Heart right ventricle (tissue), 16 donors: ENCODE results near the gene SSTR3. TPM values are rescaled to one million over a fixed set of nuclear protein-coding genes. Genes with fewer than 3 reads are reported as not detected.

Experiments
- ATAC-seq, 8 donors: fragments of 200-7000 bp; cut with Tn5 transposase; one replicate each; pipeline ENCODE4 v1.9.1; 2020; ENCODE audit warnings: mild to moderate bottlenecking in 8 of 8, moderate library complexity in 8 of 8, moderate number of reproducible peaks in 1 of 8
- DNase-seq, 2 donors: peaks; one replicate each; pipeline ENCODE4 v3.0.0-alpha.2; 2020
- H3K27ac ChIP-seq, 10 donors: fragments of 200-600 bp; sonication (generic) in 2 of 10; one replicate each; pipeline versions ENCODE4 v1.5.0 to v1.8.0; 2020 to 2022; ENCODE audit warnings: mild to moderate bottlenecking in 3 of 10
- H3K27me3 ChIP-seq, 7 donors: fragments of 200-600 bp; one replicate each; pipeline ENCODE4 v1.8.0; 2021 to 2022; ENCODE audit warnings: mild to moderate bottlenecking in 2 of 7
- H3K36me3 ChIP-seq, 9 donors: fragments of 200-600 bp; sonication (generic) in 1 of 9; one replicate each; pipeline versions ENCODE4 v1.5.0 to v1.8.0; 2020 to 2022; ENCODE audit warnings: mild to moderate bottlenecking in 2 of 9
- H3K4me1 ChIP-seq, 9 donors: fragments of 200-600 bp; sonication (generic) in 1 of 9; one replicate each; pipeline versions ENCODE4 v1.5.0 to v1.8.0; 2020 to 2022; ENCODE audit warnings: mild to moderate bottlenecking in 4 of 9
- H3K4me3 ChIP-seq, 10 donors: fragments of 200-600 bp; sonication (generic) in 2 of 10; one replicate each; pipeline versions ENCODE4 v1.5.0 to v1.8.0; 2020 to 2022; ENCODE audit warnings: mild to moderate bottlenecking in 7 of 10, moderate library complexity in 2 of 10
- H3K9me3 ChIP-seq, 11 donors: fragments of 200-600 bp in 10 of 11; sonication (generic) in 2 of 11; one replicate each; pipeline versions ENCODE4 v1.5.0 to v1.8.0; 2013 to 2022; ENCODE audit warnings: mild to moderate bottlenecking in 2 of 11, control low read depth in 1 of 11, moderate library complexity in 1 of 11
- WGBS, 2 donors: extraction: QIAGEN DNeasy Blood & Tissue Kit; methylation state at CpG; one replicate each; pipeline ENCODE4 v1.1.7; 2013; ENCODE audit warnings: inconsistent platforms in 1 of 2; 5-methylcytosine and 5-hydroxymethylcytosine counted together
- intact Hi-C, 10 donors: fragments of 100-400 bp; cut with DNase I; formaldehyde crosslinking; loops; one replicate each; pipeline versions ENCODE4 v1.11.1 to v1.14.2; 2022
- long read RNA-seq, 3 donors: library from polyadenylated mRNA; unstranded; transcript quantifications; one replicate each; pipeline ENCODE4 v2.0.0, GENCODE V29; 2020 to 2021
- polyA plus RNA-seq, 2 donors: library from polyadenylated mRNA; stranded (reverse); fragments of 200-250 nt; gene quantifications; one replicate each; pipeline ENCODE4 v1.2.3, GENCODE V29; 2013
- total RNA-seq, 10 donors: library from RNA; stranded (reverse); fragmentation: NEBNext Ultra II Directional in 3 of 10; extraction: Animal tissue kit (Norgen Biotek cat#: 25700) in 3 of 10; gene quantifications; one replicate each; pipeline versions ENCODE4 v1.2.1 to v1.2.4, GENCODE V29; 2021 to 2023
- TF ChIP-seq, protein P1 (sequence below), 9 donors: fragments of 200-600 bp; sonication (generic) in 2 of 9; IDR thresholded peaks; one replicate each; pipeline versions ENCODE4 v1.5.0 to v1.8.0; 2021 to 2022; ENCODE audit warnings: antibody characterized with exemption in 9 of 9, mild to moderate bottlenecking in 5 of 9, moderate library complexity in 1 of 9
- donor health status: Arrhythmogenic right ventricular cardiomyopathy.
- donor health status: ischemic (EF 13 %, LVEDD 7.1; RV severe dilation, severe dysfunction).
- donor health status: healthy with polysubstance abuse.
- donor health status: DM: no; HTN: yes; CAD: no.
- donor health status: DM: no; HTN: no; CAD: no.
- donor health status: ischemic (EF 25% LVEDD 6.9; RV normal size, moderate dysfunction).
- donor health status: ischemic (EF 25% LVEDD 5.7; RV mildly dilated, moderate dysfunction).
- donor health status: healthy.
- donor health status: DM: yes; HTN: yes; CAD: no.
- donor health status: Ischemic cardiomyopathy.
- donor health status: ischemic (EF 35%, LVEDD 5.7; RV mildly dilated, moderate dysfunction).
- donor health status: nonischemic (EF 11% LVEDD 7.7; RV severe dilation, severe dysfunction).
- donor health status: DM: yes; HTN: yes; CAD: no.
- donor health status: PGD.
- donor health status: ischemic (EF 29% LVEDD 5.4; RV normal size, mild dysfunction).
- donor health status: nonischemic (EF 23%, LVEDD 6.1; RV moderate dilation, normal function).

SSTR3 gene
- total RNA-seq = not detected
- not detected for polyA plus RNA-seq
- long read RNA-seq, donor 1 = 0 reads
- long read RNA-seq, donor 2 = 0 reads
- long read RNA-seq, donor 3 = 0 reads

DNA sequence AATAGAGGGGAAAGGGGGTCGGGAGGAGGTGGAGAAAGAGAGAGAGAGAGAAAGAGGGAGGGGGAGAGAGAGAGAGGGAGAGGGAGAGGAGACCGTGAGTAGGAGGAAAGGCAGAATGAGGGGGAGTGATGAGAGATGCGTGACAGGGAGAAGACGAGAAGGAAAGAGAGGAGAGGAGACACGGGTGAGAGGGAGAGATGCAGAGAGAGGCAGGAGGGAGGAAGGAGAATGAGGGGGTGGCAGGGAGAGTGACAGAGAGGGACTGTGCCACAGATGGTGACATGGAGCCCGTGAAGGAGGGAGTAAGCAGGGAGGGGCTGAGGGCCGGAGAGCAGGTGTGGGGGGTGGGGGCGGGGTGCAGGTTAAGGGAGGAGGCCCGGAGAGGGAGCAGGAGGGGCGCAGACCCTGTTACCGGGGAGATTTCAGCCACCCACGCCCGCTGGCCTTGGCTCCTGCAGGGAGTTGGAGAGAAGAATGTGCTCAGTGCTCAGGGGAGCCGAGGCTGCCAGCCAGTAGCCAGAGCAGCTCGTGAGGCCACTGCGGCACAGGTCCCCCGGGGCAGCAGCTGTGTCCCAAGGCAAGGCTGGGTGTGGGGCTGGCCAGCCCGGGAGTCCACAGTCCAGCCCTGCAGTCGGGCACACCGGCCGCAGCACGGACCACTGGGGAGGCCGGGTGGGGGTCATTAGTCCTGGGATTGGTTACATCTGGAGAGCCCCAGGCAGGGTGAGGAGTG, at the start of gene SSTR3:
Gene SSTR3 (minus strand): TSS at position 304 of the 733 bp plus-strand sequence. CDS start 4,674 bp downstream, outside the sequence.
- H3K27ac ChIP-seq = no peak within 1 kb of the TSS
- DNase-seq (no peak), ATAC-seq (peak in 5 of 8 donors; percentile 28 to 53 (median 39))
- intact Hi-C loops = no loop called here
- WGBS, 2 donors = 19 to 21% methylated on average over 22 to 23 of the region's 23 CpGs
- TF ChIP-seq, protein P1, sequence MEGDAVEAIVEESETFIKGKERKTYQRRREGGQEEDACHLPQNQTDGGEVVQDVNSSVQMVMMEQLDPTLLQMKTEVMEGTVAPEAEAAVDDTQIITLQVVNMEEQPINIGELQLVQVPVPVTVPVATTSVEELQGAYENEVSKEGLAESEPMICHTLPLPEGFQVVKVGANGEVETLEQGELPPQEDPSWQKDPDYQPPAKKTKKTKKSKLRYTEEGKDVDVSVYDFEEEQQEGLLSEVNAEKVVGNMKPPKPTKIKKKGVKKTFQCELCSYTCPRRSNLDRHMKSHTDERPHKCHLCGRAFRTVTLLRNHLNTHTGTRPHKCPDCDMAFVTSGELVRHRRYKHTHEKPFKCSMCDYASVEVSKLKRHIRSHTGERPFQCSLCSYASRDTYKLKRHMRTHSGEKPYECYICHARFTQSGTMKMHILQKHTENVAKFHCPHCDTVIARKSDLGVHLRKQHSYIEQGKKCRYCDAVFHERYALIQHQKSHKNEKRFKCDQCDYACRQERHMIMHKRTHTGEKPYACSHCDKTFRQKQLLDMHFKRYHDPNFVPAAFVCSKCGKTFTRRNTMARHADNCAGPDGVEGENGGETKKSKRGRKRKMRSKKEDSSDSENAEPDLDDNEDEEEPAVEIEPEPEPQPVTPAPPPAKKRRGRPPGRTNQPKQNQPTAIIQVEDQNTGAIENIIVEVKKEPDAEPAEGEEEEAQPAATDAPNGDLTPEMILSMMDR (IDR thresholded peaks at IDR 0.05) = no peak
- H3K4me1 ChIP-seq = peaks cover 0 to 8% (median 3%) of the 10 kb centered on the region in 9 donors
- no peaks in the 10 kb centered on the region for H3K9me3 ChIP-seq
- H3K36me3 ChIP-seq = no peaks in the 10 kb centered on the region
- H3K4me3 ChIP-seq = no peak within 1 kb of the TSS
- H3K27me3 ChIP-seq = peaks cover 0 to 66% (median 37%) of the 10 kb centered on the region in 7 donors

DNA sequence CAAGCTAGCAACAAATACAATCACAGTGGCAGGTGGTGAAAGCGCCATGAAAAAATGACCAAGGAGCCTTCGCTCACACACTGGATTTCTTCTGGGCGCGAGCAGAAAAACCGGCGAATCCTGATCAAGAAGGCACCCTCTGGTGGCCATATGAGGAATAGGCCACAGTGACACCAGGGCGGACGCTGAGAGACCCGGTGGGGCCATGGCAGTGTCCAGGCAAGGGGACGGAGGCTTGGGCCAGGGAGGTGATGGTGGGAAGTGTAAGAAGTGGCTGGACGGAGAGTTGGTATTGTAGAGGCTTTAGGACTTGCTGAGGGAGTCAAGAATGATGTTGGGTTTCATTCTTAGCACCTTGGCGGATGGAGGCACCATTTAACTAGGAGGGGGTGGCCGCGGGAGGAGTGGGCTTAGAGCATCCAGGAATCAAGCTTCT, 48.6 kb upstream of the SSTR3 start:
- Histone ChIP-seq H3K36me3 (no peaks in the 10 kb centered on the region), H3K4me1 (peaks cover 0 to 21% (median 0%) of the 10 kb centered on the region in 9 donors), H3K4me3 (no peak overlapping the region), H3K9me3 (peaks cover 0 to 19% (median 10%) of the 10 kb centered on the region in 11 donors), H3K27me3 (peaks cover 0 to 75% (median 63%) of the 10 kb centered on the region in 7 donors), H3K27ac (no peak overlapping the region)
- DNase-seq (peak; percentile 36 to 50), ATAC-seq (peak in 7 of 8 donors; percentile 55 to 74 (median 66))
- intact Hi-C loops = loop anchor here in 3 of 10 donors (2.0 to 10.0 kb wide), 4 partner anchors 94 to 196 kb away; no protein-coding TSS in a partner anchor
- WGBS, 2 donors = 22 to 23% methylated on average over 14 of the region's 14 CpGs
- TF ChIP-seq, protein P1 (IDR thresholded peaks at IDR 0.05) = peak; percentile 81 to 93 (median 85)

DNA sequence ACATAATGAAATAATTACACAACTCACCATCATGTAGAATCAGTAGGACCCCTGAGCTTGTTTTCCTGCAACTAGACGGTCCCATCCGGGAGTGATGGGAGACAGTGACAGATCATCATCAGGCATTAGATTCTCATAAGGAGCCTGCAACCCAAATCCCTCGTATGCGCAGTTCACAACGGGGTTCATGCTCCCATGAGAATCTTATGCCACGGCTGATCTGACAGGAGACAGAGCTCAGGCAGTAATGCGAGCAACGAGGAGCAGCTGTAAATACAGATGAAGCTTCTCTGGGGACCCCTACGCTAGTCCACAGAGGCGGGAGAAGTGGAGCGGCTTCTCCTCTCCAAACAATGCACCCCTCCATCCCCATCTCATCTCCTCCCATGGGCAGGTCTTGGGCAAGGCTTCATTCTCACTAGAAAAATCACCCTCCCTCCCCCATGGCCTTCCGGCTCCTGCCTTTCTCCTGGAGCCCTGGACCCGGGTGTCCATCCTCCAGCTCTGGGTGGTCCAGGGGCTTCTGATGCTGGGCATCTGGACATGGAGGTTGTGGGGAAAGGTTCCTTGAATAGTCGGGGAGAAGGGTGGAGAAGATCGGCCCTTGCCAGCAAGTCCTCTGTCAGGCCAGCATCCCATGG, 48.0 kb upstream of the SSTR3 start:
- Histone ChIP-seq H3K9me3 (peaks cover 0 to 19% (median 10%) of the 10 kb centered on the region in 11 donors), H3K36me3 (no peaks in the 10 kb centered on the region), H3K27me3 (peaks cover 0 to 81% (median 69%) of the 10 kb centered on the region in 7 donors), H3K4me1 (peaks cover 0 to 21% (median 0%) of the 10 kb centered on the region in 9 donors), H3K27ac (no peak overlapping the region), H3K4me3 (no peak overlapping the region)
- TF ChIP-seq, protein P1 (IDR thresholded peaks at IDR 0.05) = no peak
- no peak for DNase-seq
- intact Hi-C loops = loop anchor here in 3 of 10 donors (2.0 to 10.0 kb wide), 4 partner anchors 93 to 197 kb away; no protein-coding TSS in a partner anchor
- 49 to 51% methylated on average over 15 of the region's 15 CpGs for WGBS, 2 donors
- peak in 2 of 8 donors; percentile 12 to 23 for ATAC-seq

DNA sequence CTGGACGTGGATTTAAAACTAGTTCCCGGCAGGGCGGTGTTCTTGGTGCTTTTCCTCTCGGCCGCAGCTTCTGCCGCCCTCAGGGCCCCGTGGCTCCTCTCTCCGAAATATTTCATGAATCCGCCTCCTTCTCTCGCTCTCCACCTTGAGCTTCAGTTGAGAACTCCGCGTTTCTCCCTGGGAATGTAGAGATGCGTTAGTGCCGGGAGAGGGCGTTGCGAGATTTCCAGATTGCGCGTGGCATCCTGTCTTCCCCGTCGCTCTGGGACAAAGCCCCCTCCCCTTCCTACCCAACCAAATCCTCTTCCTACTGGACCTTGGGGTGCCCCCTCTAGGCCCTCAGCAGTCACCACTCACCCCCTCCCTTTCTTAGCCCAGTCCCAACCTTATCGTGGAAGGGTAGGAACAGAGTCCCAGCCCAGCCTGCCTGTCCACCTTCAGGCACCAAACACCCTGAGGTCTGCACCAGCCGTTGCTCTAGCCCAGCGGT, 47.3 kb upstream of the SSTR3 start:
- Histone ChIP-seq H3K36me3 (no peaks in the 10 kb centered on the region), H3K4me1 (peaks cover 0 to 24% (median 0%) of the 10 kb centered on the region in 9 donors), H3K27me3 (peaks cover 0 to 87% (median 76%) of the 10 kb centered on the region in 7 donors), H3K4me3 (no peak overlapping the region), H3K27ac (no peak overlapping the region), H3K9me3 (peaks cover 0 to 15% (median 10%) of the 10 kb centered on the region in 11 donors)
- intact Hi-C loops = loop anchor here in 3 of 10 donors (2.0 to 10.0 kb wide), 4 partner anchors 93 to 198 kb away; no protein-coding TSS in a partner anchor
- no peak for DNase-seq
- WGBS, 2 donors = 5 to 7% methylated on average over 23 of the region's 23 CpGs
- peak in 4 of 8 donors; percentile 29 to 50 (median 43) for ATAC-seq
- TF ChIP-seq, protein P1 (IDR thresholded peaks at IDR 0.05) = peak in 6 of 9 donors; percentile 24 to 50 (median 43)
